Islet precursor cell (in vitro differentiated cells): Measurements from ENCODE around the gene DEFB127.
"Not testable (repeated sequence)": the region's sequence is repeated elsewhere in the genome, so short reads cannot be mapped to it uniquely, and the experiment has no call there.

ENCODE experiments used
- DNase-seq: peaks from one replicate; pipeline ENCODE4 v3.0.0-alpha.2; 2018

DEFB127 gene

GRCh38 chr20:157154-157553 lies at the start of gene DEFB127:
Gene DEFB127 (plus strand): TSS chr20:157454. CDS start chr20:157545, 91 bp downstream.
- DNase-seq: no peak

GRCh38 chr20:112396-112795 lies 44.9 kb upstream of the DEFB127 start:
- DNase-seq: no peak

GRCh38 chr20:117518-117917 lies 39.7 kb upstream of the DEFB127 start:
- DNase-seq: no peak

GRCh38 chr20:129786-130323 lies 27.4 kb upstream of the DEFB127 start:
- not testable (repeated sequence) for DNase-seq

GRCh38 chr20:137668-138490 lies 19.4 kb upstream of the DEFB127 start:
- DNase-seq: no peak

GRCh38 chr20:142290-142689 lies 15.0 kb upstream of the DEFB127 start, which contains the start of gene DEFB126:
Gene DEFB126 (plus strand): TSS chr20:142590. CDS start chr20:142629, 39 bp downstream.
- DNase-seq: no peak

- DNase-seq: no peak
Observed at GRCh38 chr20:145877-146276, 11.4 kb upstream of the DEFB127 start.

- no peak for DNase-seq
Observed at GRCh38 chr20:152131-152530, 5.1 kb upstream of the DEFB127 start.

- no peak for DNase-seq
Observed at GRCh38 chr20:164618-165017, 7.4 kb downstream of the DEFB127 start.

GRCh38 chr20:168876-169275 lies 11.6 kb downstream of the DEFB127 start:
- DNase-seq: no peak

- DNase-seq: no peak
Observed at GRCh38 chr20:184288-184687, 27.0 kb downstream of the DEFB127 start.

GRCh38 chr20:187733-188132 lies 30.5 kb downstream of the DEFB127 start:
- DNase-seq: no peak

- no peak for DNase-seq
Observed at GRCh38 chr20:189611-190010, 32.4 kb downstream of the DEFB127 start, which contains the start of gene DEFB128. Gene DEFB128 (minus strand): TSS chr20:189711. CDS start chr20:189623, 88 bp downstream.

- DNase-seq: no peak
Observed at GRCh38 chr20:198225-198624, 41.0 kb downstream of the DEFB127 start.

- no peak for DNase-seq
Observed at GRCh38 chr20:199996-200395, 42.7 kb downstream of the DEFB127 start.

- DNase-seq: not testable (repeated sequence)
Observed at GRCh38 chr20:203630-204029, 46.4 kb downstream of the DEFB127 start.
